Tongue (tissue), 2 donors: ENCODE results near the gene EIF4G2. TPM values are rescaled to one million over a fixed set of nuclear protein-coding genes. Genes with fewer than 3 reads are reported as not detected.
"Not testable (repeated sequence)": the region's sequence is repeated elsewhere in the genome, so short reads cannot be mapped to it uniquely, and the experiment has no call there.

Experiments used
- DNase-seq: peaks from one replicate; pipeline ENCODE4 v3.0.0-alpha.2; 2015
- total RNA-seq: library from RNA; depleted of rRNA; stranded (reverse); fragments of >200 nt; gene quantifications from one replicate; pipeline ENCODE4 v1.2.3, GENCODE V29; 2014

EIF4G2 gene
- 632 TPM for total RNA-seq

DNA sequence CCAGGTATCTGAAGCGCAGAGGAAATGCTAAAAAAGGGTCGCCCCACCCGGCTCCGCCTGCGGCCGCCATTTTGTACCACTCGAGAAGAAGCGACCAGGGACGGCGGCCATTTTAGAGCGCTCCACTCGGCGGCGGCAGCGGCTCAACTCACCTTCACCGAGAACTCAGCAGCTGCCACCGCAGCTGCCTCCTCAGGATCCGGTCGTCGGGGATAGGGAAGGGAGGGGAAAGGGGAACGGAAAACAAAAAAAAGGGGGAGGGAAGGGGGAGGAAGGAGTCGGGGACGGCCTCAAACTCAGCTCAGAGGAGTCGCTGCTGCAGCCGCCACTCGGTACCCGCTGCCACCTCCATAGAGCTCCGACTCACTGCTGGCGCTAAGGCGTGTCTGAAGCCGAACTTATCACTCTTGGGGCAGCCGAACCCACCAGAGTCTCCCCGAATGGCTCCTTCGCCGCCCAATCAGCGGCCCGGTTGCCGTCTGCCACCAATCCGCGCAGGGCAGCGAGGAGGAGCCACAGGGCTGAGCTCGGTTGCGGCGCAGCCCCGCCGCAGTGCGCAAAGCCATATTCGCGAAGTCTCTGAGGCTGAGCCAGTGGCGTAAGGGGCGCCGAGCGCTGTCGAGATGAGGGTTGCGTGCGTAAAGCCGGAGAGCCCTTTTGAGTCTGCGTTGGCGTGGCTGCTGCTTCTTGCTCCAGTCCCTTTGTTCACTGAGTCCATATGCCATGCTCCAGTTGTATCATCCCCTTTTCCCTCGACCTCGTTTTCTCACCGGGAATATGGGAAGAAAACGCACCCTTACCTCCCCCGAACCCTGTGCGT, at the start of gene EIF4G2:
EIF4G2 (minus strand) TSS at position 374 of the 820 bp plus-strand sequence.
- peak; percentile 100 for DNase-seq

DNA sequence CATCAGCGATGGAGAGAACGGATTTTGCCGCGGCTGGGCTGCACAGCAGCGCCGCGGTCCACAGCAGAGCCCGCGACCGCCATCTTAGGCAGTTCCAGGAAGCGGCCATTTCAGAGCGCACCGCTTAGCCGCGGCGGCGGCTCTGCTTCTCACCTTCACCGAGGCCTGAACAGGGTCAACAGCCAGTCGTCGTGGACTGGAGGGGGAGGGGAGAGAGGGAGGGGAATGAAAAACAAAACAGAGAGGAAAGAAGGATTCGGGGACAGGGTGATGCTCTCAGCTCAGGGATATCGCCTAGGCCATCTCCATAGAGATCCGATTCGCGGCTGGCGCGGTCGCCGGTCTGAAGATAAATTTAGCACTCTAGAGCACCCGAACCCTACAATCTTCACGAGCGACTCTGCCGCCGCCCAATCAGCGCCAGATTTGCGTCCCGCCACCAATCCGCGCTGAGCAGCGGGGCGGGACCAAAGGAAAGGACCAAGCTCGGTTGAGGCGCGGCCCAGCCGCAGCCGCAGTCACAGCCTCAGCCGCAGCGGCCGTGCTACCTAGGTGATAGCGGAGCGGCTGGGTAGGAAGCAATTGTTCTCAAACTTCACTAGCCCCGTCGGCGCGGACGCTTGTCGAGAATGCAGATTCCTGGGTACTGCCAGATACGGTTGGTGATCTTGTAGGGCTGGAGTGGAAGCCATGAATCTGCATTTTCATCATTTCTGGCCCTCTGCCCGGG, 49.1 kb upstream of the EIF4G2 start, which contains the start of gene ZBED5:
ZBED5 (minus strand) TSS at position 345 of the 730 bp plus-strand sequence. CDS start 3,108 bp downstream, outside the sequence.
- DNase-seq: peak; percentile 99

DNA sequence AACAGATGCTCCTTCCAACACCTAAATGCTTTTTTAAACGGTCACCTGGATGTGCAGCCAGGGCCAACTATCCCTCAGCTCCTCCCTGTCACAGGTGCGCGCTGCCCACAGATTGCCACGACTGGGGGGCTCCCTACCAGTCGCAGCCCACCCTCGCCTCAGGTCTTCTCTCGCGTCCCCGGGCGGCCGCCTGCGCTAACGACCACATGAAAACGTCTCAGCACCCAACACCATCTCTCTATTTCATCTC, 48.7 kb upstream of the EIF4G2 start:
- no peak for DNase-seq

DNA sequence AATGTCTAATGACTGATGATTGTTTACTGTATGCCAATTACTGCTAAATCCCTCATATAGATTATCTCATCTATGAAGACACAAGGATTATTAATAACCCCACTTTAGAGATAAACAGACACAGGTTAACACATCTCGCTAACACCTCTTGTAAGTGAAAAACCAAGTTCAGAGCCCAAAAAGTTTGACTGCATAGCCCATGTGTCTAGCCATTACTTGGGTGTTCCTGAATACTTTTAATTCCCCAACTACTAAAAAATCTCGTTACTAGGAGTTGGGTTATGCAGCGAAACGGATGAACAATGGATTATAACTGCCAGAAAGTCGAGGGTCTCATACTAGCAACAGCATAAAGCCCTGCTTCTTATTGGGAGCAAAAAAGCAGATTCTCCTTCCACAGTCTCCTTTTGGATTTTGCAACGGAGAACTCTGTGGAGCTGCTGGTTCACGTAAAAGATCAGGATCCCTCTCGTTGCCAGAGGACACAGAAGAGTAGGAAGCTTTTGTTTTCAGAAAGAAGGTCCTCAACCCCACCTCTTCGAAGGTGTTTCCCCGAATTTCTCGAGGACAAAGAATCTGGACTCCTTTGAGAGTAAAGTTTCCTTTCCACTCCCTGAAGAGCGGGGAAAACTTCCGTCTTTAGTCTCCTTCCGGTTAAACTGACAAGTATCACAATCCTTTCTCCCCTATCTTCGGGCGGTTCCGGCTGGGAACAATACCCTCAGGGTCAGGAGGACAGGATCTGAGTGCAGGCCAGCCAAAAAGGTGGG, 48.1 kb upstream of the EIF4G2 start:
- peak; percentile 76 for DNase-seq

DNA sequence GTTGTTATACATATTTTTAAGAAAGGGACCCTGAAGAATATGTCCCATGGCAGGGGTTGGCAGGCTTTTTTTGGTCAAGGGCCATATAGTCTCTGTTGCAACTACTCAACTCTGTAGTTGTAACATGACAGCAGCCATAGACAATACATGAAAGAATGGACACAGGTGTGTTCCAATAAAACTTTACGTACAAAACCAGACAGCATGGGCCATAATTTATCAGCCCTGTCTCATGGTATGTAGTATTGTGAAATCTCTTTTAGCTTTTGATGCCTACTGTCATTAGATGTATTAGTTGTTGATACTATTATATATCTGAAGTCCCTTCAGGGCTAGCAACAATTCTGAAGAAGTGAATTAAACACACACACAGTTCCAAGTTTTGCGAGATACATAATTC, 46.6 kb upstream of the EIF4G2 start:
- no peak for DNase-seq

DNA sequence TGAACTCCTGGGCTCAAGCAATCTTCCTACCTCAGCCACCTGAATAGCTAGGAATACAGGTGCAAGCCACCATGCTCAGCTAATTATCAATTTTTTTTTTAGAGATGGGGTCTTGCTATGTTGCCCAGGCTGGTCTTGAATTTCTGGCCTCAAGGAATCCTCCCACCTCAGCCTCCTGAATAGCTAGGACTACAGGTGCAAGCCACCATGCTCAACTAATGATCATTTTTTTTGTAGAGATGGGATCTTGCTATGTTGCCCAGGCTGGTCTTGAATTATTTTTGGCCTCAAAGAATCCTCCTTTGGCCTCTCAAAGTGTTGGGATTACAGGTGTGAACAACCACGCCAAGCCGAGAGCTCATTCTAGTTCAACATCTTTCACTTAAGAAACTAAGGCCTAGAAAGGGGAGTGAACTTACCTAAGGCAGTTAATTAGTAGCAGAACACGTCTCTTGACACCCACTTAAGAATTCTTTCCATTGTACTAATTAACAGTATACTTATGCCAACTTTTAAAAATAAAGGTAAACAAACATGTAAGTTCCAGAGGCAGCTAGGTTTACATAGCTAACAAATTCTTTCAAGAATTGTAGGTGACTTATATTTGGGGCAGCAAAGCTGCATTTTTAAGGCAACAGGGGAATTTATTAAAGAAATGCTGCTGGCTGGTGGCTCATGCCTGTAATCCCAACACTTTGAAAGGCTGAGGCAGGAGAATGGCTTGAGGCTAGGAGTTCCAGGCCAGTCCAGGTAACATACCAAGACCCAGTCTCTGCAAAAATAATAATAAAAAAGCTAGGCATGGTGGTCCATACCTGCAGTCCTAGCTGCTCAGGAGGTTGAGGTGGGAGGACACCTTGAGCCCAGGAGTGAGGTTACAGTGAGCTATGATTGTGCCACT, 39.5 kb upstream of the EIF4G2 start:
- DNase-seq: no peak

DNA sequence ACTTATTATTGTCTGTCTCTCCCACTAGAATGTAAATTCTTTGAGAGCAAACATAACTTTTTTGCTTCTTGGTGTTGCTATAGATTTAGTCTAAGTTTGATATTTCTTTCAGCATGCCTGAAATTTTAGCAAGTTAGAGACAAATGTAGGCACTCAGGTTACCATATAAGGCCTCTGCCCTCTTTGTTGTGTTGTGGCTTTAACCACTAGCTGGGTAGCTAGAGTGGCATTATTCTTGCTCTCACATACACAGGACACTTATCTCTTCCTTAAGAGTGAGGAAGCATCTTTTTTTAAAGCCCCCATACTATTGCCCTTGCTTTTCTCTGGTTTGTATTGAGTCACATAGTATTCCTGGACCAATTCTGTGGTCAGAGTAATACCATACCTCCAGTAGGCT, 37.9 kb upstream of the EIF4G2 start:
- no peak for DNase-seq

DNA sequence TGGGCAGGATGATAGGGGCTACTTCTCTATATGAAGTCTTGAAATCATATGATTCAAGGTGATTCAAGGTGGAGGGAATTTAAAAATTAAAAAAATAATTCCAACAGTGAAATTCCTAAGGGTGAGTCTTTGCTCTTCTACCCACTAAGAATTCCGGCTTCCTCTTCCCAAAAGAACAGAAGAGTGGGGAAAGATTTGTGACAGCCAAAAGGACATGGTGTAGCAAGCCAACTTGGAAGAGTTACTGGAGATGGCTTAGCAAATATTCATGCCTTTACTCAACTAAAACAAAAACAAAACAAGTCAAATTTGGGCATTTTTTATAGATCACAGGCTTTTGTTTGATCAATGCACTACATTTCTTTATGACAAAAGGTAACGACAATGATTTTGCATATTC, 36.9 kb upstream of the EIF4G2 start:
- DNase-seq: no peak

DNA sequence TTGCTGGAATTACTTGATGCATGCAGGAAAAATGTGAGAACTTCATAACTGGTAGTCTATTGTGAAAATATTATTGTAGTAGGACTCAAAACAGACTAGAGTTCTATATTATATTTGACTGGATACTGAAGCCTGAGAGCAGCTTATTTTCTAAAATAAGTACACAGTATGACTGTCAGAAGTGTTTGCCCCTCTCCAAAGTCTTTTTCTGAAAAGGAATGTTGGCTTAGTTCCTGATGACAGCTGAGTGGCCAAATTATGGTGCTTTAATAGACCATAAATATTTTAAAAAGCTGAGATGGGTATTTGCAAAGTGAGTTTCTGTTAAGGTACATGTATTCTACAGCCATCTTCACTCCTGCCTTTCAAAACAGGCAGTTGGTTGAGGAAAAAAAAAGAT, 36.1 kb upstream of the EIF4G2 start:
- peak; percentile 20 for DNase-seq

DNA sequence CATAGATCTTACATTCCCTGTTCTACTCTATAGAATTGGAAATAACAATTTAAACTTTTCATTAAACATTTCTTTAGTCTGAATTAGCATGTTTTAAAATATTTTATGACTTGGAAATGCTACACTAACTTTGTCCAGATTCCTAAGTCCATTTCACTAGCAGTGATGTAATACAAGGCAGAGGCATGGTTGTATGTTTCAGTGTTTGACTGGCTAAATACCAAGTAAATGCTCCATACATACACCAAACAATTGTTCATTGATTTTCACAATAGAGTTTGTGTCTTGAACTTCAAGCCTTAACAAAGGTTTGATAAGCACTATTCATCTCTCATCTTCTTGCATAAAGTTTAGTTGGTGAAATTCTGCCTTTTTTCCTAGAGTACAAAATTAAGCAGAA, 35.6 kb upstream of the EIF4G2 start:
- no peak for DNase-seq

DNA sequence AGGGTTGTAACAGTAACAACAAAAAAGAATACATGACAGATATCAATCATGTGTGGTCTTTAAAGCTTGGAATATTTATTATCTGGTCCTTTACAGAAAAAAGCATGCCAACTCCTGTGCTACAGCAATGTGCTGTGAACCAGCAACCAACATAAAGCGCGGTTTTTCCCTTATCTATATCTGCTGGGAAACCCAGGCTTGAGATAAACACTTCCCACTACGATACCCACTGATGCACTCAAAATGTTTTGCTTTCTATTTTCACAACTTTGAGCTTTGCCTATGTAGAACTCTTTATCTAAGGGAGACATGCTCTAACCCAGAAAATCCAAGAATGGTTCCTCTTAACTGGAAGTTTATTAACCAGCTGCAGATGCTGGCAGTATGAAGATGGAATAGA, 30.2 kb upstream of the EIF4G2 start:
- DNase-seq: no peak

DNA sequence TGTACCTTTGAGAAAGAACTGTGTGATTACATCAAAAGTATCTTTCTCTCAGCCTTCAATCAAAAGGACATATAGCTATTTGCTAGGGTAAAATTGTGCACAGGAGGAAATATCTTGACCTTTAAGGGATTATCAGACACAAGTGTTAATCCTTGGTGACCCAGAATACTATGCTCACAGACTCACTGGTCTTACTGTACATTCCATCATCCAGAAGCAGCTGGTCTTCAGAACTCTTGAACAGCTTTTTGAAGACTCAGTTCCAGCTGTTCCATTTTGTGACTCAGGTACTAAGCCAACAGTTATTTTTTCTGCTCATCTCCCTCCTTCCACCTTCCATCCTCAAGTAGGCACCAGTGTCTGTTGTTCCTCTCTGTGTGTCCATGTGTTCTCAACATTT, 29.4 kb upstream of the EIF4G2 start:
- DNase-seq: no peak

DNA sequence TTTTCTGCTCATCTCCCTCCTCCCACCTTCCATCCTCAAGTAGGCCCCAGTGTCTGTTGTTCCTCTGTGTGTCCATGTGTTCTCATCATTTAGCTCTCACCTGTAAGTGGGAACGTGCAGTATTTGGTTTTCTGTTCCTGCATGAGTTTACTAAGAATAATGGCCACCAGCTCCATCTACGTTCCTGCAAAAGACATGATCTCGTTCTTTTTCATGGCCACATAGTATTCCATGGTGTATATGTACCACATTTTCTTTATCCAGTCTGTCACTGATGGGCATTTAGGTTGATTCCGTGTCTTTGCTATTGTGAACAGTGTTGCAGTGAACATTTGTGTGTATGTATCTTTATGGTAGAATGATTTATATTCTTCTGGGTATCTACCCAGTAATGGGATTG, 28.2 kb upstream of the EIF4G2 start:
- not testable (repeated sequence) for DNase-seq

DNA sequence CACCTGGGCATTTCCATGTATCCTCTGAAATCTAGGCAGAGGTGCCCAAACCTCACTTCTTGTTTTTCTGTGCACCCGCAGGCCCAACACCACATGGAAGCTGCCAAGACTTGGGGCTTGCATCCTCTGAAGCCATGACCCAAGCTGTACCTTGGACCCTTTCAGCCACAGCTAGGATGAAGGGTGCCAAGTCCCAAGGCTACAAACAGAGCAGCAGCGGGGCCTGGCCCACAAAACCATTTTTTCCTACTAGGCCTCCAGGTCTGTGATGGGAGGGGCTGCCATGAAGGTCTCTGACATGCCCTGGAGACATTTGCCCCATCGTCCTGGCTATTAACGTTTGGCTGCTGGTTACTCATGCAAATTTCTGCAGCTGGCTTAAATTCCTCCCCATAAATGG, 20.4 kb upstream of the EIF4G2 start:
- DNase-seq: no peak

DNA sequence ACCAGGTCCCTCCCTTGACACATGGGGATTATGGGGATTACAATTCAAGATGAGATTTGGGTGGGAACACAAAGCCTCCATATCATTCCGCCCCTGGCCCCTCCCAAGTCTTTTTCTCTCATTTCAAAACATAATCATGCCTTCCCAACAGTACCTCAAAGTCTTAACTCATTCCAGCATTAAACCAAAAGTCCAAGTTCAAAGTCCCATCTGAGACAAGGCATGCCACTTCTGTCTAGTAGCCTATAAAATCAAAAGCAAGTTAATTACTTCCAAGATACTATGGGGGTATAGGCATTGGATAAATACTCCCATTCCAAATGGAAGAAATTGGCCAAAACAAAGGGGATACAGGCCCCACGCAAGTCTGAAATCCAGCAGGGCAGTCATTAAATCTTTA, 19.7 kb upstream of the EIF4G2 start:
- no peak for DNase-seq

DNA sequence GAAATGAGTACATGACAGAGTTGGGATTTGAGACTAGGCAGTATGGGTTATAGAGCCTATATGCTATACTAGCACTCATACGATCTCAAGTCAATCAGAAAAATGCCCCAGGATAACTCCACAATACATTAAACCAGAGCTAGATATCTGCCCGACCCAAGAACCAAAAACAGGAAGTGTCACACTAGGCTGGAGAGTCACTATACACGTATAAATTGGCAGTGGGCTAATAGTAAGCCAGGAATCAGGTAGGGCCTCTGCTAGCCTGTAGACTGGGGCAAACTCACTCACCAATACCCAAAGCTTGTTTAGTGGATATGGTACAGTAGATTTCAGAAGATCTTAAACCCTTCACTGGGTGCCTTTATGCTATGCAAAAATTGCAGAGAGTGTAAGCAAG, 16.2 kb upstream of the EIF4G2 start:
- DNase-seq: no peak

DNA sequence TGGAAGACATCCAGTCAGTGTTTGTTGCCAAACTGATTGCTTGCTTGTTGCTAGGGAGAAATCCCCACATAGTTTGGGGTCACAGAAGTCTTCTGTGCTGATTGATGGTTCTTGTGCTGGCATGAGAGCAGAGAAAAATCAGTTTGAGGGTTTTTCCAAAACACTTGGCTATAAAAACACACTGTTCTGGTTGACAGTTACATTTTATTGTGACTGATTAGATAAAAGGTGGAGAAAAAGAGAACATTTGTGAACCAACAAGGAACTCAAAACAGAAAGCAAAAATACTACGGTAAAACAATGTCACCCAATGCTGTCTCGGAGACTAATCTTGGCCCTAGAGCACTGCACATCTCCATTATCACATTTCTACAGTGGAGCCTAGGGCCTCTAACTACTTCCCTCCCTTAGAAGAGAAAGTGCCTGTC, 14.4 kb upstream of the EIF4G2 start:
- no peak for DNase-seq

DNA sequence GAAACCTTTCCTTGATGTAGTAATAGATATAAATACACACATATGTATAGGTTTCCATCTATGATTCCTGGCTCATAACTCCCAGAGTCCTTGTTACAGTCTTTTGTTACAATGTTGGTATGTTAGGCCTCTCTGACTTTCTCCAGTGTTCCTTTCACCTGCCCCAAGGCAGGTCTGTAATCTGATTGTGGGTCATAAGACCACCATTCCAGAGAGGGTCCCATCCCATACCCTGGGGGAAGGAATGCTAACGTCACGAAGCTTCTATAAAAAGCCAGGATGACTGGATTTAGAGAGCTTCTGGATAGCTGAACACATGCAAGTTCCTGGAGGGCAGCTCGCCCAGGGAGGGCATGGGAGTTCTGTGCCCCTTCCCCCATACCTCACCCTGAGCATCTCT, 13.8 kb upstream of the EIF4G2 start:
- not testable (repeated sequence) for DNase-seq

DNA sequence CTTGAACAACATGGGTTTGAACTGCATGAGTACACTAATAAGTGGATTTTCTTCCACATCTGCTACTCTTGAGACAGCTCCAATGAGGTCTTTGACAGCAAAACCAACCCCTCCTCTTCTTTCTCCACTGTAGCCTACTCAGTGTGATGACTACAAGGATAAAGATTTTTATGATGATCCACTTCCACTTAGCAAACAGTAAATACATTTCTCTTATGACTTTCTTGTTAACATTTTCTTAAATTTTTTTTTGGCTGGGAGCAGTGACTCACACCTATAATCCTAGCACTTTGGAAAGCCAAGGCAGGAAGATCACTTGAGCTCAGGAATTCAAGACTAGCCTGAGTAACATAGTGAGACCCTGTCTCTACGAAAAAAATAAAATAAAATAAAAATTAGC, 9.9 kb upstream of the EIF4G2 start:
- no peak for DNase-seq

DNA sequence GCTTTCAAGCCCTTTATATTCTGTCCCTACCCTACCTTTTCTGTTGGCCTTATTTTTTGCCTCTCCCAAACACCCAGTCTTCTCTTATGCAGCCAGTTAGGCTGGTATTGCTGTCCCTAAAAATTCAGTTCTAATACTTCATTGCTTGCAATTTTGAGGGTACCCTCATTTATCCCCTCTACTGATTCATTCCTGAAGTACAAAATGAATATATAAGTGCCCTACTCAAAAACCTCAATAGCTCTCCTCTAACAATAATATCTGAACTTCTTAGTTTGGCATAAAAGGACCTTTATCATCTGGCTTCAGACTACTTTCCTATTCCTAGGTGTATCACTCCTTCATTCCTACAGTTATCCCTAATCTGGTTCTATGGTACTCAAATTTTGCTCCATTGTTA, 5.2 kb upstream of the EIF4G2 start:
- no peak for DNase-seq

DNA sequence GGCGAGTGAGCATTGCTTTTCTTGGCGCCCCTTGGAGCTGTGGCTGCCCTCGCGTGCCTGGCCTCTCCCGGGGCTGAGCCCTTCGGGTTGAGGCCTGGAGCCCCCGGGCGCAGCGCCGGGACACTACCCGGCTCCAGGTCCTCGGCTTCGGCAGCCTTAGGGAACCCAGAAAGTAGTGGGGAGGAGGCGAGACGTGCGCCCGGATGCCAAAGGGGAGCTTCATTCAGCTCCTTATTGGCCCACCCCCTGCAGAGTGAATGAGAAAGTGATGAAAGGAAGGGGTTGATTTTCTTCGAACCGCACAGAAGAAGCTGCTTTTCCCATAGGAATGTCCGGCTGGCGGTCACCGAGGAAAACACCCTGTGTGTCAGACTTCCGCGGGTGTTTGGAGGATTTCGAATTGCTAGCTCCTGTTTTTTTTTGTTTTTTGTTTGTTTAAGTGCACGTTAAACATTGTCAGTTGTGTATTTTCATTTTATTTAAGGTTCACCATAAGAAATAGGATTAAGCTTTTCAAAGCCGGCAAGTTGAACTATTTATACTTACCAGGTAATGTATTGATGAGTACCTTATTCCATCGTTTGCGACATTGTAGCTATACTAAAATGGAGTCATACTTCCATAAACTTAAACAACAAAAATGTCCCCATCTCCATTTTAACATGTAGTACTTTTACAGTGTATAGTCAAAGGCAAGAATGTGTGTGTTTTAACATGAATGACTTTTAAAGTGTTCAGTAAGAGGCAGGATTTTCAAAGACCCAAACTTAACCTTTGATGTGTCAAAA, 841 bp upstream of the EIF4G2 start:
- DNase-seq: peak; percentile 42
